PC-9 (cell line): ENCODE measurements around the gene GJC2. TPM values are rescaled to one million over a fixed set of nuclear protein-coding genes. Genes with fewer than 3 reads are reported as not detected.

ENCODE experiments used
- Bru-seq: library from RNA; stranded (reverse); fragments of 400-500 nt; gene quantifications from one replicate; lab custom pipeline; 2021; lab: Mats Ljungman, UMichigan
- BruChase-seq, 2 experiments: library from RNA; stranded (reverse); fragments of 400-500 nt; gene quantifications; one replicate each; lab custom pipeline; 2021; lab: Mats Ljungman, UMichigan
- BruUV-seq: library from RNA; stranded (reverse); fragments of 400-500 nt; replicated peaks from 2 replicates; lab custom pipeline; 2021; lab: Mats Ljungman, UMichigan
- CTCF ChIA-PET: fragments of 300-600 bp; sonication (Branson Sonifier 250); formaldehyde crosslinking; loops from one replicate; lab custom pipeline; 2022; ENCODE audit warnings: antibody characterized with exemption; lab: Charles Lee
- POLR2A ChIA-PET: fragments of 300-600 bp; sonication (Branson Sonifier 250); formaldehyde crosslinking; loops from one replicate; lab custom pipeline; 2022; ENCODE audit warnings: antibody characterized with exemption; ENCODE audit not compliant: unreplicated experiment; lab: Charles Lee
- DNase-seq, 2 experiments: peaks; one replicate each; pipeline versions ENCODE4 v3.0.0 to v3.0.0-alpha.2; 2015 to 2022; ENCODE audit warnings: mixed read lengths in 1 of 2
- H2AFZ ChIP-seq: fragments of 200-600 bp; sonication (generic); 2 replicates; pipeline ENCODE4 v1.8.1; 2017; ENCODE audit warnings: antibody characterized with exemption
- H3F3A ChIP-seq: fragments of 200-600 bp; sonication (generic); 2 replicates; pipeline ENCODE4 v1.8.1; 2017; ENCODE audit warnings: antibody characterized with exemption, mild to moderate bottlenecking, low read depth; ENCODE audit not compliant: insufficient read depth
- H3K27ac ChIP-seq: fragments of 200-600 bp; sonication (generic); 2 replicates; pipeline ENCODE4 v1.6.1; 2016; ENCODE audit warnings: mixed run types
- H3K27me3 ChIP-seq: fragments of 200-600 bp; sonication (generic); 2 replicates; pipeline ENCODE4 v1.6.1; 2016; ENCODE audit warnings: low read depth, mixed run types; ENCODE audit not compliant: insufficient read depth
- H3K36me3 ChIP-seq: fragments of 200-600 bp; sonication (generic); 2 replicates; pipeline ENCODE4 v1.6.1; 2016; ENCODE audit warnings: low read depth, mixed run types
- H3K4me1 ChIP-seq: fragments of 200-600 bp; sonication (generic); replicated peaks from 2 replicates; pipeline ENCODE4 v1.6.1; 2016; ENCODE audit warnings: mixed run types; ENCODE audit not compliant: insufficient read depth
- H3K4me2 ChIP-seq: fragments of 200-600 bp; sonication (generic); 2 replicates; pipeline ENCODE4 v1.6.1; 2017; ENCODE audit warnings: mixed run types
- H3K4me3 ChIP-seq: fragments of 200-600 bp; sonication (generic); 2 replicates; pipeline ENCODE4 v1.6.1; 2016; ENCODE audit warnings: mixed run types
- H3K79me2 ChIP-seq: fragments of 200-600 bp; sonication (generic); 2 replicates; pipeline ENCODE4 v1.6.1; 2017; ENCODE audit warnings: low read depth, mixed run types
- H3K9me2 ChIP-seq: fragments of 200-600 bp; sonication (generic); 2 replicates; pipeline ENCODE4 v1.8.1; 2017; ENCODE audit warnings: mild to moderate bottlenecking; ENCODE audit not compliant: insufficient read depth
- H3K9me3 ChIP-seq: fragments of 200-600 bp; sonication (generic); 2 replicates; pipeline ENCODE4 v1.8.1; 2016; ENCODE audit warnings: low read depth; ENCODE audit not compliant: insufficient read depth
- H4K20me1 ChIP-seq: fragments of 200-600 bp; sonication (generic); 2 replicates; pipeline ENCODE4 v1.8.1; 2017; ENCODE audit not compliant: insufficient read depth
- CTCF ChIP-seq: fragments of 200-600 bp; sonication (generic); conservative IDR thresholded peaks from 2 replicates; pipeline ENCODE4 v1.6.1; 2017; ENCODE audit warnings: mixed run types, antibody characterized with exemption, mild to moderate bottlenecking, moderate library complexity
- EZH2 ChIP-seq: fragments of 200-600 bp; sonication (generic); IDR thresholded peaks from 2 replicates; pipeline ENCODE4 v1.8.0; 2017; ENCODE audit warnings: antibody characterized with exemption, low read depth
- intact Hi-C: fragments of 100-400 bp; cut with micrococcal nuclease; formaldehyde crosslinking; loops from one replicate; pipeline ENCODE4 v1.10.0; 2022; ENCODE audit not compliant: unreplicated experiment
- long read RNA-seq: library from polyadenylated mRNA; stranded (forward); transcript quantifications from one replicate; pipeline ENCODE4 v2.0.0, GENCODE V29; 2022
- total RNA-seq: library from RNA; stranded (reverse); gene quantifications from 2 replicates; pipeline ENCODE4 v1.2.3, GENCODE V29; 2021

The GJC2 gene
- total RNA-seq (2.1 and 3.4 TPM in 2 replicates), Bru-seq, nascent RNA (percentile 39 among the genes with signal in this experiment), BruChase-seq, experiment 1, labeled RNA remaining after a 2-hour chase (percentile 43 among the genes with signal in this experiment), BruChase-seq, experiment 2, labeled RNA remaining after a 6-hour chase (percentile 40 among the genes with signal in this experiment)
- long read RNA-seq, result 0 reads

GRCh38 chr1:228149406-228150119, at the start of gene GJC2:
Gene GJC2 (plus strand): TSS chr1:228149930. CDS start chr1:228157759, 7,829 bp downstream.
- Histone ChIP-seq H3K9me2 (no peaks in the 10 kb centered on the region), H3K4me3 (no peak within 1 kb of the TSS), H3K36me3 (no peaks in the 10 kb centered on the region), H3K27ac (no peak within 1 kb of the TSS), H3F3A (no peaks in the 10 kb centered on the region), H2AFZ (no peak within 1 kb of the TSS), H3K27me3 (no peaks in the 10 kb centered on the region), H3K4me2 (no peak within 1 kb of the TSS), H3K9me3 (no peaks in the 10 kb centered on the region), H3K4me1 (no peaks in the 10 kb centered on the region), H3K79me2 (peaks cover 6% of the 10 kb centered on the region; the same call in 1 of the 2 replicates), H4K20me1 (no peaks in the 10 kb centered on the region)
- peak in 1 of 2 experiments; percentile 77 for DNase-seq
- BruUV-seq, result no TSS peak
- no peak for TF ChIP-seq EZH2
- no peak for TF ChIP-seq CTCF
- CTCF ChIA-PET, result no interaction called here
- intact Hi-C loops, result loop anchor here (1.0 to 2.0 kb wide), 2 partner anchors 8 to 13 kb away; no protein-coding TSS in a partner anchor
- POLR2A ChIA-PET, result interaction anchor here (0.6 to 1.1 kb wide), 2 partner anchors 49 to 249 kb away, joined by 8 to 10 read pairs; no protein-coding TSS in a partner anchor

- DNase-seq, result no peak
- Histone ChIP-seq H3F3A (peaks cover 60% of the 10 kb centered on the region), H3K79me2 (peaks cover 21% of the 10 kb centered on the region), H3K4me1 (peaks cover 8% of the 10 kb centered on the region; the same call in 1 of the 2 replicates), H3K9me3 (no peaks in the 10 kb centered on the region), H3K4me3 (no peak overlapping the region; the same call in 1 of the 2 replicates), H3K4me2 (peak overlapping the region; percentile 45), H3K9me2 (no peaks in the 10 kb centered on the region), H3K27me3 (no peaks in the 10 kb centered on the region), H2AFZ (no peak overlapping the region), H4K20me1 (peaks cover 44% of the 10 kb centered on the region), H3K27ac (no peak overlapping the region), H3K36me3 (peaks cover 7% of the 10 kb centered on the region; the same call in 1 of the 2 replicates)
- TF ChIP-seq EZH2, result no peak
- no peak for TF ChIP-seq CTCF
- ChIA-PET CTCF (no interaction called here), POLR2A (no interaction called here)
- TSS peak; percentile 27 for BruUV-seq
- intact Hi-C loops, result no loop called here
Observed at GRCh38 chr1:228100822-228101613, 48.7 kb upstream of the GJC2 start.

DNA sequence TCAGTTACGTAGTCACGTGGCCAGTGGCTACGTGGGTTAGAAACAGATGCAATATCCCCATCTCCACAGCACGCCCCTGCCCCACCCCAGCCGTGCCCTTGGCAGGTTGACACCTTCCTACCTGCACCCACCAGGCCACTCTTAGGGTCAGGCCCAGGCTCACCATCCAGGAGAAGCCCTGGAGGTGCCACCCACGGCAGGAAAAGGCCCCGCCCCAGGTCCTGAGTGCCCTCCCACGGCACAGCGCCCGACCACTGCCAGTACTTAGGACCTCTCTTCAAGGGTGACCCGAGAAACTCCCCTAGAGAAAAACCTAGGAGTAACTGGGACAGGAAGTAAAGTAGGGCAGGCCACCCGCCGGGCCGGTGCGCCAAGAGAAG, 48.1 kb upstream of the GJC2 start:
- Histone ChIP-seq H3K27me3 (no peaks in the 10 kb centered on the region), H4K20me1 (peaks cover 39% of the 10 kb centered on the region), H3K9me2 (no peaks in the 10 kb centered on the region), H3K9me3 (no peaks in the 10 kb centered on the region), H3F3A (peaks cover 55% of the 10 kb centered on the region), H3K4me1 (peaks cover 8% of the 10 kb centered on the region; the same call in 1 of the 2 replicates), H3K4me2 (peak overlapping the region; percentile 45), H3K36me3 (peaks cover 4% of the 10 kb centered on the region; the same call in 1 of the 2 replicates), H2AFZ (no peak overlapping the region), H3K27ac (no peak overlapping the region), H3K4me3 (peak overlapping the region; percentile 85), H3K79me2 (peaks cover 15% of the 10 kb centered on the region)
- TF ChIP-seq EZH2 (no peak), CTCF (no peak)
- DNase-seq, result peak in 1 of 2 experiments; percentile 29
- ChIA-PET CTCF (no interaction called here), POLR2A (no interaction called here)
- BruUV-seq, result no TSS peak
- intact Hi-C loops, result no loop called here
